Dedifferentiated amniotic fluid mesenchymal stem cell (primary cell): ENCODE results near the gene USHBP1.

Experiments
- DNase-seq: peaks from one replicate; pipeline ENCODE4 v3.0.0-alpha.2; 2016; ENCODE audit errors: extremely low spot score

Gene USHBP1, protein sequence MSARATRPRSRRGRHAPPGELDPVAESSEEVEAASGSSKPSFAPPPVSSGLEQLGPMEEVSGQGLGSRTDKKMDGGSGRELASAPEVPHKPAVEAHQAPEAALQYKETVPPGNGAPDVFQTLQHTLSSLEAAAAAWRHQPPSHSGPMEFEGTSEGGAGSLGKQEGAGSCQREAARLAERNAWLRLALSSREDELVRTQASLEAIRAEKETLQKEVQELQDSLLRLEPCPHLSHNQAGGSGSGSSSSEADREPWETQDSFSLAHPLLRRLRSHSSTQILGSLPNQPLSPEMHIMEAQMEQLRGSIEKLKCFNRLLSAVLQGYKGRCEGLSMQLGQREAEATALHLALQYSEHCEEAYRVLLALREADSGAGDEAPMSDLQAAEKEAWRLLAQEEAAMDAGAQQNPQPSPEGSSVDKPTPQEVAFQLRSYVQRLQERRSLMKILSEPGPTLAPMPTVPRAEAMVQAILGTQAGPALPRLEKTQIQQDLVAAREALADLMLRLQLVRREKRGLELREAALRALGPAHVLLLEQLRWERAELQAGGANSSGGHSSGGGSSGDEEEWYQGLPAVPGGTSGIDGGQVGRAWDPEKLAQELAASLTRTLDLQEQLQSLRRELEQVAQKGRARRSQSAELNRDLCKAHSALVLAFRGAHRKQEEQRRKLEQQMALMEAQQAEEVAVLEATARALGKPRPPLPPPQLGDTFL

DNA sequence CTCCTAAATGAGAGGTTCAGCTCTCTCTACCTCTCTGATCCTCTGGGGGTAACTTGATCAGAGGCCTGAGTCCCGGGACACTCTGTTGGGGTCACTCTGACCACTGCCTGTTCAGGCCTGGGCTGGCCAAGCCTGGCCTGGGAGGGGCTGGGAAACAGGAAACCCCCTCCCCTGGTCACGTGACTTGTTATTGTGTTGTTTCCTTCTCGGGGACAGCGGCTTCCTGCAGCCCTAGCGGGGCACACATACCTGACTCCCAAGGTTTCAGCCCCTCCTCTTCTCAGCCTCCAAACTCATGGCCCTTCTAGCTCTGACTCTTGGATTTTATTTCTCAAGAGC is at the start of gene USHBP1:
Gene USHBP1 (minus strand): TSS at position 105 of the 339 bp plus-strand sequence. CDS start 446 bp downstream, outside the sequence.
- no peak for DNase-seq

DNA sequence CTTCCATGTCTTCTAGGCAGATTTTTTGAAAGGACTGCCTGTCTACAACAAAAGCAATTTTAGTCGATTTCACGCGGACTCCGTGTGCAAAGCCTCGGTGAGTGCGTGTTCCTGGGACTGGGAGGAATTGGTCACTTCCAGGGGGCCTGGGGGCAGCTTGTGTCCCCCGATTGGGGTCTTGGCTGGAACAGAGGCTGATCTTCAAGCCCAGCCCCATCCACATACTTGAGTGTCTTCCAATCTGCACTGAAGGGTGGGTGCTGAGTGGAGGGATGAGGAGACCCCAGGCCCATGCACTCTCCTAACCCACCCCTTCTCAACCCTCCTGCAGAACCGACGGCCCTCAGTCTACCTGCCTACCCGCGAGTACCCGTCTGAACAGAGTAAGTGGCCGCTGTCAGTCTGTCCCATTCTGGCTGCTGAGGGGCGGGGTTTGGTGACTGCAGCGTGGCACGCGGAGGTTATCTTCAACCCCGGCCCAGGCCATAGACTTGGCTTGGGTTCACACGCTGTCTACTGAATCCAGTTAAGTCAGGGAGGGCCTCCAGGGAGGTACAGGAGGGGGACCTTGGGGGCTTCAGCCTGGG is 49.6 kb upstream of the USHBP1 start:
- DNase-seq = no peak

DNA sequence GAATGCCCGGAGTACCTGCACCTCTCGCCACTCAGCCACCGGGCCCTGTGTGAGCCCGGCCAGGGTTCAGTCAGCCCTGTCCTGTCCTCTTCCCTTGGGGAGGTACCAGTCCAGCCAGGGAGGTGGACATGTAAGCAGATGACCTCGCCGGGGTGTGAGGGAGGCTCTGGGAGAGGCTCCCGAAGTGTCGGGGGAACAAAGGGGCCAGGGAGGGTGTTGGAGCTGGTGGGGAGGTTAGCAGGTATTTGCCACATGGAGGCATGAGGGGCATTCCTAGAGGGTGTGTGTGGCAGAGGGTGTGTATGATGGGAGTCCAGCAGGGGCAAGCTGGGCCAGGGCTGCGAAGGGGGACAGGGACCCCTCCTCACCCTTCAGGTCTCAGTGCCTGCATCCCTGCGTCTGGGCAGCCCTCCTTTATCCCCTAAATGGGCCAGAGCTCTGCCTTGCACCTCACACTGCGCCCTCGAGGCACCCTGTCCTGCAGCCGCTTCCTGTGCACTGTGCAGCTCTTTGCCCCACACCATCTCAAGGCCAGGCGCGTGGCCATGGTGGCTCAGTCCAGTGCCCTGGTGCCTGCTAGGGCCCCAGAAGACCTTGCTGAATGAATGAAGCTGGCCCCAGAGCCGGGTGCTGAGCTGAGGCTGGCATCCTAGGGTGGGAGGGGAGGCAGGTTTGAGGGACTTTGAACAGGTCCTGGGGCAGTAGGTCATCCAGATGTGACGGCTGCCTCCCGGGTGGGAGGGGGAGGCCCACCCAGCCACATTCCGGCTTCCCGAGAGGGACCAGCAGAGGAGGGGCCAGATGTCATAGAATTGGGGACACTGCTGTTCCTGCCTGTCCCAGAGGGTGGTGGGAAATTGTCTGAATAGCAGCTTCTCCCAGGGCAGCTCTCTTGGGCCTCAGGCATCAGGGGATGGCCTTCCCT is 47.9 kb upstream of the USHBP1 start:
- no peak for DNase-seq

DNA sequence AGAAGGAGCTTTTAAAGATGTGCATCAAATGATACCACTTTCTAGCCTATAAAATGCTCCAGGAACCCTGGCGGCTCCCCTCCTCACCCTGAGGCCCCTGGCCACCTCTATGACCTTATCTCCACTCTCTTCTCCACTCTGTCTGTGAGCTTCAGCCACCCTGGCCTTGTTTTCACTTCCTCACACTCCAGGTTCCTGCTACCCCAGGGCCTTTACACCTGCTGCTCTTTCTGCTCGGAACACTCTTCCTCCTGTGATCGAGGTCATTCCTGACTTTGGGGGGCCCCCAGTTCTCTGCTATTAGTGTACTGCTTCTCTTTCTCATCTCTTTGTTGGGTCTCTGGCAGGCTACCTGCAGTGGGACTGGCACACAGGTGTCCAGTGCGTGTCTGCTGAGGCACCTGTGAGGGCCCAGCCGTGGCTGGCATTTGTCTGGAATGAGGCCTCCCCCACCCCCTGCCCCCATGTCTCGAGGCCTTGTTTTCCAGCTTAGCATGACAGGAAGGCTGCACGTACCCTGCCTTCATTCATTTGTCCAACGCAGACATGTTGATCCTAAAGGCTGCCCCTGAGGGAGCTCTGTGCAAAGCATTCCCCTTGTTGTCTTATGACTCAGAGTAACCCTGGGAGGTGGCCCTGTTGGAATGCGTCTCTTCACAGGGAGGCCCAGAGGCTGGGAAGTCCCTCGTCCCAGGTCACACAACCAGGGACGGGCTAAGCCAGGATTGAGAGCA is 47.1 kb upstream of the USHBP1 start:
- DNase-seq = no peak

DNA sequence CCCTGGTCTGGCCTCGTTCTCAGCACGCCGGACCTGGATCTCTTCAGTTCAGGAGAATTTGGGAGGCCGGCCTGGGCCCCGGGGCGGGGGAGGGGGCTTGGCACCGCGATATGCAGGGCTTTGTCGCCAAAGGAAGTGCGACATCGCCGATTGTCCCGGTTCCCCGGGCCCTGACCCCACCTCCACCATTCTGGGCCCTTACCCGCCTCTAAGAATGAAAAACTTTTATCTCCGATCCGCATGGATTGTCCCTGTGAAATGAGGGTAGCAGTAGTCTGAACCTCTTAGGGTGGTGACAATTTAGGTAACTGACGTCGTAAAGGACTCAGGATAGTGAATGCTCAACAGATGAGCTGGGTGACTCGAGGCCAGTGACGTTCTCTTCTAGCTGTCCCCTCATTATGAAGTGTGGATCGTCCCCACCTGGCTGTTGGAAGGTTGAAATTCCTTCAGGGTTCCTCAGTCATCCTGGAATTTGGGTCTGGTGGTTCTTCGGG is 45.5 kb upstream of the USHBP1 start:
- no peak for DNase-seq

DNA sequence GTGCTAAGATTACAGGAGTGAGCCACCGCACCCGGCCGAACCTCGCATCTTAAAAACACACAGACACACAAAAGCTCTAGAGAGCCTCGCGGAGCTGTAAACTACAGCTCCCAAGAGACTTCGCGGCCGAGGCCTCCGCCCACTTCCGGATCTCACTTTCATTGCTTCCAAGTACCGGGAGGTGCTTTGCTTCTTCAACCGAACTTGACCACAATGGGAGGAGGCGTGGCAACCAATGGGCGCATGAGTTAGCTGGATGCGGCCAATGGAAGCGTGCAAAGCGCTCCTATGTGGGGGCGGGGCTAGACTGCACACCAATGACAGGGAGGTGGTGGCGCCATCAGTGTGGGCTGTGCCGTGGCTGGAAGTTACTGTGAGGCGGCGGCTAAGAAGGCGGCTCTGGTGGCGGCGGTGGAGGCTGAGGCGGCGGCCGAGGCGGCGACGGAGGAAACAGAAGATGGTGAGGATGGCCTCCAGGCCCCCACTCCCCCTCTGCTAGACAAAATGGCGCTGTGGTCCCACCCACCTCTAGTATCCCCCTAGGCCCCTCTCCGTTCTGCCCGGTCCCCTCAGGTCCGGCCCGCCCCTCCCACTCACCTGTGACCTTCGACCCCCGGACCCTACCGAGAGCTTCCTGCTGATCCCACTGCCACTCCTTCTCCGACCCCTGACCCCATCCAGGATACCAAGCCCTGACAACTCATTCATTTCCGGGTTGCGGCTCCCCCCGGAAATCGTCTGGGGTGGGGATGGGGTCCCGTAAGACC is 44.8 kb upstream of the USHBP1 start, which contains the start of gene DDA1:
Gene DDA1 (plus strand): TSS at position 366 of the 767 bp plus-strand sequence. CDS start 92 bp downstream, at position 458.
- peak; percentile 100 for DNase-seq

DNA sequence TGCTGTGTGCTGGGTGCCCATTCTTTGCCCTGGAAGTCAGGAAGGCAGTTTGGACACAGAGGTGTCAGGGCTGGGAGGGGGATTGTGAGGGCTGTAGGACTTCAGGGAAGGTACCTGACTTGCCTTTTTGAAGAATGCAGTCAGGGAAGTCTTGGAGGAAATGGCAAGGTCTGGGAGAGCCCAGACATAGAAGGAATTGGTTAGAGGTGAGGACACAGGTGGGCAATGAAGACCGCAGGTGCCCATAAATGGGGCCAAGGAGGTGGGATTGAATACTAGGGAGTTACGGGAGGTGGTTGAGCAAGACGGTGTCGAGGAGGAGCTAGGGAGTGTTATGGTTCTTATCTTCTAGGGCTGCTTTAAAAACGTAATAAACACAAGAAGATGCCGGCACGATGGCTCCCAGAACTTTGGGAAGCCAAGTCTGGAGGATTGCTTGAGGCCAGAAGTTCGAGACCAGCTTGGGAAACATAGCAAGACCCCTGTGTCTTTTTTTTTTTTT is 43.4 kb upstream of the USHBP1 start:
- no peak for DNase-seq

DNA sequence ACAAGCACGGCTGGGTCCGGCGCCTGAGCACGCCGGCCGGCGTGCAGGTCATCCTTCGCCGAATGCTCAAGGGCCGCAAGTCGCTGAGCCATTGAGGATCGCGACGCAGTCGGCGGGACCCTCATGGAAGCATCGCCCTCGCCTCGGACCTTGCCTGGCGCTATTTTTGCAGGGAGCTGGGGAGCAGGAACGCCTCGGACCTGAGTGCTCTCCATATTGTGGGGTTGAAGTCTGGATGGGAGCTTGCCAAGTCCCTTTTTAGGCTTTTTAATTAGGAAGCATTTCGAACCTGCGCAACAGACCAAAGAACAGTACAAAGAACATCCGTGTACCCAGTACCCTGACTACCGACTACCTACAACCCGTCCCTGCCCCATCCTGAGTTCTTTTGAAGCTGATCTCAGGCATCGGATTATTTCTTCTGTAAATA is 41.8 kb upstream of the USHBP1 start:
- no peak for DNase-seq

DNA sequence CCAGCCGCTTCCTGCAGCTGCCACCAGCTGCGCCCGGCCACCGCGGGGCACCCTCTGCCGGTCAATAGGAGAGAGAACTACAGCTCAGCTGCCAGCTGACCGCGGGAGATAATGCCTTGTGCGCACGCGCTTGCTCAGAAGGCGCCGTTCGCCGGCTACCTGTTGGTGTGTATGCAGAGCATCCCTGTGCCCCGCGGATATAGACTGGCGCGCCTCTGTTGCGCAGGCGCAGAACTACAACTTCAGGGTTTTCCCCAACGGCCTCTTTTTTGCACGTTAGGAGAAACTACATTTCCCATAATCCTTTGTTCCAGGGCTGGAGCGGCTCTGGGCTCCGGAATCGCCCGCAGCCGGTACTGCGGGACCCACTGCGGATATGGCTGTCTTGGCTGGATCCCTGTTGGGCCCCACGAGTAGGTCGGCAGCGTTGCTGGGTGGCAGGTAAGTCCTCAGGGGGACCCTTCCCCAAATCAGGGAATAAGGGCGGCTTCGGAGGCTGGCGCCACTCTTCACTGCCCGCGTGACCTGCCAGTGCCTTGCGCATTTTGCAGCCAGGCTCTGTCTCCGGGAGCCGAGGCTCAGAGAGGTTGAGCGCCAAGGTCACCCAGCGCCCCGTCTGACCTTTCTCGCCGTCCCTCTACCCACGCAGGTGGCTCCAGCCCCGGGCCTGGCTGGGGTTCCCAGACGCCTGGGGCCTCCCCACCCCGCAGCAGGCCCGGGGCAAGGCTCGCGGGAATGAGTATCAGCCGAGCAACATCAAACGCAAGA is 41.2 kb upstream of the USHBP1 start, which contains the start of gene MRPL34:
Gene MRPL34 (plus strand): TSS at position 356 of the 768 bp plus-strand sequence. CDS start 21 bp downstream, at position 377.
- DNase-seq = peak; percentile 97

DNA sequence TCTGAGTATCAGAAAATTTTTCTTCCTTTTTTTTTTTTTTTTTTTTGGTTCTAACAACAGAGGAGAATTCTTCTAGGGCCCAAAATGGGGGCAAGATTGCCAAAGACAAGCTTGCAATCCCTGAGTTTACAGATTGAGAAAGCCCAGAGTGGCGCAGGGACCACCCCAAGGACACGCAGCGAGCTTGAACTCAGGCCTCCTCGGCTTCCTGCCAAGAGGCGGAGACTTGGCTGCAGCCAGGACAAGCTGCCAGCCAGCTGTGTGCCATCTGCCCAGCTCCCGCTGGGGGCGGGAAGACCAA is 40.6 kb upstream of the USHBP1 start:
- no peak for DNase-seq

DNA sequence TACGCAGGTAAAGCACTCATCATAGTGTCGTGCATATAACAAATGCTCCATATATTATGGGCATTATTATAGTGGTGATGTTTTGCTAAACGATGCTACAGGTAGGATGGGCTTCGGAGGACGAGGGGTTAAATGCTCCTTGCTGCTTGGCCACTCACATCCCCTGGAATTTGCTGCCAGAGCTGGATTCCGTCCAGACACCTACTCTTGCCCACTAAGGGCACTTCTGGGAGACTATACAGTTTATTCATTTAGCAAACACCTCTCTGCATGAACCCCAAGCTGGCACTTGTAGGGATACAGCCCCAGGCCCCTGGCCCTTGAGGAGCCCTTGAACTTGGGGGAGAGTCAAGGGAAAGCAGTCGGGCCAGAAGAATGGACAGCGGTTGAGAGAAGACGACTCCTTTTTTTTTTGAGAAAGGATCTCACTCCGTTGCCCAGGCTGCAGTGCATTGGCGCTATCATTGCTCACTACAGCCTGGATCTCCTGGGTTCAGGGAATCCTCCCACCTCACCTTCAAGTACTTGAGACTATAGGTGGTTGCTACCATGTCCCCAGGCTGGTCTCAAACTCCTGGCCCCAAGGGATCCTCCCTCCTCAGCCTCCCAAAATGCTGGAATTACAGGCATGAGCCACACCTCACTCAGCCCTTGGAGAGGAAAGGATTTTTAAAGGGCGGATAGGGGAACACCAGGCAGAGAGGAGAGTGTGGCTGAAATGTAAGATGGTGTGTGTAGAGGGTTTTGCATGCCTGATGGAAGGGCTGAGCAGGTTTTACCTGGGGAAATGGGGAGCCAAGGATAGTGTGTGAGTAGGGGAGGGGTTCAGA is 40.1 kb upstream of the USHBP1 start:
- no peak for DNase-seq

DNA sequence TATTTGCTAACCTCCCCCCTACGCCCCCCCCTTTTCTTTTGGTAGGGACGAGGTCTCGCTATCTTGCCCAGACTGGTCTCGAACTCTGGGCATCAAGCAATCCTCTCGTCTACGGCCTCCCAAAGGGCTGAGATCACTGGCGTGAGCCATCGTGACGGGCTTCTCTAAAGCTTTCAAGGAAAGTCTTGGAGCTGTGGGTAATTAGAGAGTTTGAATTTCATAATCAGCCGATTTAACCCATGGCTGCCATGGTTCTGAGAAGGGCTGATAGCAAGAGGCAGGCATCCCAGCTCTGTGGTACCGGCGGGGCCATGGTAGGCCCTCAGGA is 39.4 kb upstream of the USHBP1 start:
- no peak for DNase-seq

DNA sequence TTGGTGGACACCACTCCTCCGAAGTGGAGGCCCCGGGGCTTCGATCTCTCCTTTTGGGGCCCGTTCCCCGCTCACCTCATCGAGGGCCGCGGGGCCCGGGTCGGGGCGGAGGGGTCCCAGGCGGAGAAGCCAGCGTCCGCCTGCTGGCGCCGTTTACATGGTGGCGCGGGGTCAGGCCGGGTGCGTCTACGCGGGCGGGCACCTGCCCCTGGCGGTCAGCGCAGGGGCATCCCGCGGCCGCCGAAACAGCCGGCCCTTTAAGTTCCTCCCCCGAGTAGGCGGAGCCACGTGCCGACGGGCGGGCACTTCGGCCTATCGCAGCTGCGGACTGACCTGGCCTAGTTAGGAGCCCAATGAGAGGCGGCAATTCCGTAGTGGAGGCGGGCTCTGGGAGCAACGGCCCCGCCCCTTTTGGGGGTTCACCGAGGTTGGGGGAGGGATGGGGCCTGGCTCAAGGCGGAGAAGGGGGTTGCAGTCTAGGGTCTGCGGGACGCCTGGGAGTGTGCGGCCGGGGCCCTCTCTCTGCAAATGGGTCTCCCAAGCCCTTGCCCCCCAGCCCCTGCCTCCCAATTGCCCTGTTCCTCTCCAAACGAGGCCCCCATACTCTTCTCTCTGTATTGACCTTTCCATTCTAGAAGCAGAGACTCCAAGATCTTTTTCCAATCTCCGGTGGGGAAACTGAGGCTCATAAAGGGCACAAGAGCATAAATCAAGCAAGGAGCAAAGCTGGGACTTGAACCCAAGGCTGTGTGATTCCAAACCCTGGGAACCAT is 38.8 kb upstream of the USHBP1 start, which contains the start of gene ABHD8:
Gene ABHD8 (minus strand): TSS at position 259 of the 773 bp plus-strand sequence. CDS start 1,809 bp downstream, outside the sequence.
- DNase-seq = peak; percentile 97

DNA sequence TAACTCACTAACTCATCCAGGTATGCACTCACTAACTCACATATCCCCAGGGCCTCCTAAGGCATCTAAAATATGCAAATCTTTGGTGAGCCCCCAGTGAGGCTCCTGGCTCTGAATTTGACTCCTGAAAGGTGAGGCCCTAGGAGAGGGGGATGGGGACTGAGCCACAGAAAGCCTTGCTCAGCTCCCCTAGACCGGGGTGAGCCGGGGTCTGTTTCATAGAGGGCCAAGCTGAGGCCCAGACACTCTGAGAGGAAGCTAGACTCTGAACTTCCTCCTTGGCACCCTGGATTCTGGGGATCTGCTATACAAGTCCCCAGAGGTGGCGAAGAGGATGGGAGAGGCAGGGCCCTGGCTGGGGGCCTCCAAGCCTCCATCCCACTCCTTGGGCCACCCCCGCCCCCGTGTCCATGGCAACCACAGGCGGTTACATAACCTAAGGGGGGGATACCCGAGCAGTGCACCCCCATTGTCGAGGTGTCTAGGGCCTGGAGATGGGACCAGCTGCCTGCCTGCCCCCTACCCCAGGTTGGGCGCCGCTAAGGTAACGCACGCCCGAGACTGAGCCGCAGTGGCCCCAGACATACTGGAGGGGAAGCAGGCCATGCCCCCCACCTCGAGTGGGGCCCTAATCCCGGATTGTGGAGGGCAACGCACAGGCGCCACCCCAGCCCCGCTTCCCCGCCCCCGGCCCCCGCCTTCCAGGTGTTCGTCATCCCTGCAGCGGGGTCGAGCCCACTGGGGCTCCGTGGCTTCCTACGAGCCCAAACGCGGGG is 38.0 kb upstream of the USHBP1 start:
- DNase-seq = no peak

DNA sequence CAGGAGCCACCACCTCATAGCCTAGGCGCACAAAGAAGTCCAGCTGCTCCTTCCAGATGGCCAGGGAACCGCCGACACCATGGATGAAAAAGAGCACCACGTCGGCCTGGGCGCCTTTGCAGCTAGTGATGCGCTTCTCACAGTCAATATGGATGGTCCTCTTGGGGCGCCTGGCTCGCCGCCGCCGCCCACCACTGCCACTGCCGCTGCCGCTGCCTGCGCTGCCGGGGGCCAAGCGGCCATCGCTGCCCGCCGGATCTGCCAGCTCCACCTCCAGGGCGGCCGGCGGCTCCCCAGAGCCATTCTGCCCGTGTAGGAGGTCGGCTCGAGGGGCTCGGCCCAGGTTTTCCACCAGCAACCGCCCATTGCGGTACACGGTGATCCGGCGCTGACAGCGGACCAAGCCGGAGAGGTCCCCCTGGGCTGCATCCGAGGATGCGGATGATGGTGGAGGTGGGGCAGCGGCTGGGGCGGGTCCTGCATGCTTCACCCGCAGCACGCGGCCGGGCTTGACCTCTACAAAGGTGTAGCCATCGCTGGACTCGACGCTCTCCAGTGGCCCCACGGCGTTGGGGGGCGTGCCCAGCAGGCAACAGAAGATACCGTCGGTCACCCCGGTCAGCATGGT is 36.6 kb upstream of the USHBP1 start:
- no peak for DNase-seq

DNA sequence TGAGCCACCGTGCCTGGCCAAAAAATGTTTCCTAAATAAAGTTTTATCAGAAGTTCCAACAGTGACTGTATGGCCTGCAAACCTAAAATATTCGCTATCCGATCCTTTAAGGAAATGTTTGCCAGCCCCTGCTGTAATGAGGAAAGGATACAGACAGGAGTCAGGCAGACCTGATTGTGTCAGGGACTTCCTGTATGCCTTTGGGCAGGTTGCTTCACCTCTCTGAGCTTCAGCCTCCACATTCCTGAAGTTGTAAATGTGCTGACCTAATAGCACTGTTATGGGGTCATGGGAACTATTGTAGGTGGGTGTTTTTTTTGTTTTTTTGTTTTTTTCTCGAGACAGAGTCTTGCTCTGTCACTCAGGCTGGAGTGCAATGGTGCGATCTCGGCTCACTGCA is 32.4 kb upstream of the USHBP1 start:
- no peak for DNase-seq
